Measurements from ENCODE around the gene MYL10. TPM values are rescaled to one million over a fixed set of nuclear protein-coding genes. Genes with fewer than 3 reads are reported as not detected.

Gene MYL10
- total and polyA plus RNA-seq, 2 of the 8 experiments (the other 6 are each of a cell fraction or from before 2014, with no cell fraction given), result 0.18 TPM; not detected in 1

GRCh38 chr7:101563943-101564777 lies 64.9 kb downstream of the MYL10 start:
- H2BK15ac ChIP-seq (ENCODE audit: low read length), result peak overlapping the region; percentile 100
- H3K27me3 ChIP-seq (replicated peaks in 1 of 4; ENCODE audit: control insufficient read depth in 3 of 4, extremely low read depth in 1 of 4, insufficient read depth in 3 of 4, low read length in 3 of 4), result no peaks in the 10 kb centered on the region
- H3K23me2 ChIP-seq (ENCODE audit: low read depth, low read length), result peaks cover 2% of the 10 kb centered on the region; the same call in 1 of the 2 replicates
- CTCF ChIA-PET (ENCODE audit: partially characterized antibody), result interaction anchor here (0.6 to 2.9 kb wide), 6 partner anchors 10 to 245 kb away, joined by 3 to 15 read pairs (median 3); no protein-coding TSS in a partner anchor
- no peaks in the 10 kb centered on the region for H3K79me1 ChIP-seq (ENCODE audit: low read depth, low read length)
- H2AK5ac ChIP-seq (ENCODE audit: low read depth, low read length), result peak overlapping the region; percentile 92
- H3K23ac ChIP-seq (ENCODE audit: insufficient read length), result no peak overlapping the region
- H3K18ac ChIP-seq (ENCODE audit: extremely low read depth, low read length), result peak overlapping the region; percentile 9; the same call in 1 of the 2 replicates
- H3K36me3 ChIP-seq (ENCODE audit: control insufficient read depth in 2 of 4, insufficient read depth in 4 of 4, low read length in 3 of 4), result no peaks in the 10 kb centered on the region
- no peak overlapping the region for H3K56ac ChIP-seq (replicated peaks; ENCODE audit: insufficient read length, low read depth, low read length)
- H3K4me2 ChIP-seq (ENCODE audit: insufficient read depth in 1 of 2, low read depth in 2 of 2, low read length in 2 of 2), result no peak overlapping the region
- H2AFZ ChIP-seq (ENCODE audit: low read length), result no peak overlapping the region
- H3K4me1 ChIP-seq (replicated peaks in 1 of 4; ENCODE audit: control insufficient read depth in 3 of 4, insufficient read depth in 4 of 4, low read length in 3 of 4), result peaks cover 0 to 15% (median 7%) of the 10 kb centered on the region in 4 experiments; a peak in 6 of 7 replicates
- FAIRE-seq (no peak), DNase-seq (ENCODE audit: low read depth in 1 of 2, low spot score in 2 of 2) (no peak)
- peak overlapping the region; percentile 57 for H4K91ac ChIP-seq (replicated peaks; ENCODE audit: insufficient read length, low read length)
- H3K4ac ChIP-seq (replicated peaks; ENCODE audit: insufficient read length, low read depth, low read length), result peak overlapping the region; percentile 61
- peak overlapping the region; percentile 54; the same call in 1 of the 2 replicates for H4K8ac ChIP-seq (ENCODE audit: extremely low read depth, insufficient read depth, low read length)
- no peak overlapping the region for H3K4me3 ChIP-seq (ENCODE audit: extremely low read depth in 1 of 4, insufficient read depth in 2 of 4, low read depth in 3 of 4, low read length in 4 of 4)
- peak overlapping the region; percentile 73; the same call in 1 of the 2 replicates for H2BK20ac ChIP-seq (ENCODE audit: low read length)
- H4K20me1 ChIP-seq (replicated peaks in 1 of 2; ENCODE audit: control insufficient read depth in 1 of 2, insufficient read depth in 2 of 2, low read length in 2 of 2), result peaks cover 0 to 2% of the 10 kb centered on the region in 2 experiments
- POLR2A ChIA-PET (ENCODE audit: partially characterized antibody), result interaction anchor here (1.0 to 2.7 kb wide), 3 partner anchors 11 to 13 kb away, joined by 3 to 19 read pairs (median 7); no protein-coding TSS in a partner anchor
- H4K5ac ChIP-seq (ENCODE audit: insufficient read length, low read depth, low read length), result no peak overlapping the region
- no peak overlapping the region for H3K14ac ChIP-seq (ENCODE audit: insufficient read length)
- 0 out of 4 replicates have a peak, but pooled peaks cover 0 to 4% of the 10 kb centered on the region in 2 experiments for H3K9me3 ChIP-seq (ENCODE audit: insufficient read depth in 2 of 2, low read depth in 1 of 2, low read length in 1 of 2)
- H2BK5ac ChIP-seq (ENCODE audit: low read depth, low read length), result peak overlapping the region; percentile 53
- no peaks in the 10 kb centered on the region for H3K79me2 ChIP-seq (ENCODE audit: control insufficient read depth in 1 of 2, insufficient read depth in 2 of 2, low read length in 2 of 2)
- no peak overlapping the region for H2BK120ac ChIP-seq (replicated peaks; ENCODE audit: low read depth, low read length)
- no peak overlapping the region; a peak in 1 of 7 replicates for H3K9ac ChIP-seq (replicated peaks in 1 of 4; ENCODE audit: extremely low read depth in 1 of 4, low read depth in 3 of 4, low read length in 3 of 4)
- peak overlapping the region; percentile 76; the same call in 1 of the 2 replicates for H2BK12ac ChIP-seq (ENCODE audit: low read depth, low read length)
- no peak overlapping the region for H3K27ac ChIP-seq (ENCODE audit: low read depth, low read length)
- 84% methylated on average over 22 of the region's 23 CpGs; no CpG with 5 or more reads in 1 of the 2 experiments for WGBS, 2 experiments (ENCODE audit: extremely low coverage in 1 of 2, insufficient coverage in 1 of 2, insufficient read length in 1 of 2, insufficient replicate concordance in 2 of 2, low coverage in 1 of 2, low lambda C conversion rate in 2 of 2, missing lambda C conversion rate in 1 of 2)
- TF ChIP-seq POLR2A (IDR thresholded peaks at IDR 0.05; ENCODE audit: control extremely low read depth in 1 of 2, low read depth in 2 of 2, low read length in 2 of 2) (no peak), KDM4A (IDR thresholded peaks at IDR 0.05; ENCODE audit: low read depth, low read length, severe bottlenecking) (no peak)
